Panc1 (cell line): ENCODE measurements around the gene HSPB7. TPM values are rescaled to one million over a fixed set of nuclear protein-coding genes. Genes with fewer than 3 reads are reported as not detected.
A peak's percentile ranks its signal among the peaks of the same experiment; 100 is the strongest.
"Not testable (repeated sequence)": the region's sequence is repeated elsewhere in the genome, so short reads cannot be mapped to it uniquely, and the experiment has no call there.

Experiments used
- ATAC-seq: fragments of 200-7000 bp; cut with Tn5 transposase; 2 replicates; pipeline ENCODE4 v1.9.1; 2020; ENCODE audit warnings: mild to moderate bottlenecking, moderate library complexity
- BruUV-seq: library from RNA; stranded (reverse); fragments of 400-500 nt; replicated peaks from 2 replicates; lab custom pipeline; 2021; lab: Mats Ljungman, UMichigan
- CTCF ChIA-PET: fragments of 300-600 bp; sonication (Branson Sonifier 250); formaldehyde crosslinking; loops from one replicate; lab custom pipeline; 2022; ENCODE audit warnings: antibody characterized with exemption; lab: Charles Lee
- POLR2A ChIA-PET: fragments of 300-600 bp; sonication (Branson Sonifier 250); formaldehyde crosslinking; loops from one replicate; lab custom pipeline; 2022; ENCODE audit warnings: antibody characterized with exemption; lab: Charles Lee
- DNase-seq: peaks from one replicate; pipeline ENCODE4 v3.0.0-alpha.2; 2010; ENCODE audit warnings: low read depth, low spot score
- H3K27ac ChIP-seq: 2 replicates; pipeline ENCODE4 v1.5.1; 2011; ENCODE audit warnings: mild to moderate bottlenecking, low read length, inconsistent platforms
- H3K27me3 ChIP-seq: fragments of 200-500 bp; sonication (Bioruptor generic); 2 replicates; pipeline ENCODE4 v1.6.0; 2014; ENCODE audit warnings: low read length, inconsistent platforms; ENCODE audit not compliant: control insufficient read depth, insufficient read depth
- H3K36me3 ChIP-seq: fragments of 200-500 bp; sonication (Bioruptor generic); 2 replicates; pipeline ENCODE4 v1.5.1; 2014; ENCODE audit warnings: inconsistent platforms, mild to moderate bottlenecking, low read length, moderate library complexity; ENCODE audit not compliant: control insufficient read depth, insufficient read depth
- H3K4me1 ChIP-seq: 2 replicates; pipeline ENCODE4 v1.5.1; 2011; ENCODE audit warnings: inconsistent platforms, mild to moderate bottlenecking, low read length, moderate library complexity; ENCODE audit not compliant: control insufficient read depth, insufficient read depth
- H3K4me3 ChIP-seq, 2 experiments: 2 replicates each; pipeline ENCODE4 v1.5.1; 2011 to 2012; ENCODE audit warnings: low read depth in 2 of 2, low read length in 2 of 2, mild to moderate bottlenecking in 2 of 2, inconsistent platforms in 1 of 2, moderate library complexity in 1 of 2
- H3K9me3 ChIP-seq: fragments of 200-500 bp; sonication (Bioruptor generic); 2 replicates; pipeline ENCODE4 v1.5.1; 2014; ENCODE audit warnings: low read depth, mild to moderate bottlenecking, inconsistent platforms, low read length, moderate library complexity; ENCODE audit not compliant: control insufficient read depth, insufficient read depth
- SIN3A ChIP-seq: IDR thresholded peaks from 2 replicates; pipeline ENCODE4 v1.6.1; 2012; ENCODE audit warnings: low read depth, mild to moderate bottlenecking, low read length, moderate library complexity, borderline replicate concordance; ENCODE audit not compliant: insufficient read depth
- in situ Hi-C: cut with HindIII; loops from 2 replicates; pipeline ENCODE4 v1.10.0; 2016; ENCODE audit warnings: low sequenced_read_pairs, low pct_unique_long_range_greater_than_20kb
- intact Hi-C: fragments of 100-400 bp; cut with micrococcal nuclease; formaldehyde crosslinking; loops from one replicate; pipeline ENCODE4 v1.10.0; 2022; ENCODE audit not compliant: unreplicated experiment
- total RNA-seq: library from RNA; stranded (reverse); gene quantifications from one replicate; pipeline ENCODE4 v1.2.1, GENCODE V29; 2021; ENCODE audit not compliant: unreplicated experiment

HSPB7 gene
- total RNA-seq, 1 experiment from 2014 or later = 0.10 TPM

DNA sequence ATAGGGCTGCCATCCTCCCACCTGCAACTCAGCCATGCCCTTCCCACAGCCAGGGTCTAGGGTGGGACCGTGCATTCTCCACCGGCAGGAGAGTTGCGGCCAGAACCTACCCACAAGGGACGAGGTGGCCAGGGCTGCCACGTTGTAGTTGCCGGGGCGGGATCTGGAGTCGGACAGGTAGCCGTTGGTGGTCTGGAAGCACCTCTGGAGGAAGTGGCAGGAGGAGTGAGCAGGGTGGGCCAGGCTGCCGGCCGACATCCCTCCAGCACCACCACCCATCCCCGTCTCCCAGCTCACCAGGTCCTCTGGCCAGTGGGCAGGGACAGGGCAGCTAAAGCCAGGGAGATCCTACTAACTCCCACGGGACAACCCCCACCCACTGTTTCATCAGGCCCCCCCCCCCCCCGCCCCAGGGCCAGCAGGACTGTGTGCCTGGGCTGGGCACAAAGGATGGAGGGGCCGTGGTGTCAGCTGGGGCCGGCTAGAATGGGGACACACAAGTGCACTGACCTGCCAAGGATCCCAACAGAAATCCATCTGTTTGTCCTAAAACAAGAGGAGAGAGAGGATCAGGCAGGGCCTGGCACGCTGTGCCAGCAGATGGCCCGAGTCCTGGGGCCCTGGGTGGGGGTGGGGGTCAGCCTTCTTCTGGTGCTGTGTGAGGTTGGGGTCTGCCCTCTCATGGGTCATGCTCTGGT is 44.3 kb upstream of the HSPB7 start:
- ATAC-seq, H3K27ac ChIP-seq, H3K9me3 ChIP-seq, H3K4me1 ChIP-seq, DNase-seq, H3K27me3 ChIP-seq, in situ Hi-C loops, BruUV-seq, CTCF ChIA-PET, intact Hi-C loops, POLR2A ChIA-PET, H3K4me3 ChIP-seq, H3K36me3 ChIP-seq: not testable (repeated sequence)

DNA sequence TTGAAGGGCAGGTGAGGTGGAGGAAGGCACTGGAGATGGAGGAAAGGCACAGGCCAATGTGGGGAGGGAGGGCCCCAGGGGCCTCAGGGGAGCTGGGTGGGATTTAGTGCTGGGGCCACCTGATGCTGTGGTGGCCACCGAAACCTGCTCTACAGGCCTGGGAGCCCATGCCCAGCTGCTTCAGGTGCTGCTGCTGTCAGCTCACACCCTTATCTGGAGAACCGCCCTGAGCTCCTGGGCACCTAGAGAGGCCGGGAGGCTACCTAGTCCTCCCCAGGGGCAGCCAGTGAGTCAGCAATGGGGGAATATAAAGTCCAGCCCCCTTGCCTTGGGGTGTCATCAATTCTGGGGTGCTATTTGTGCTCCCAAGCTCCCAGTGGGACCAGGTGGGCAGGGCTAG is 43.4 kb upstream of the HSPB7 start:
- no peaks in the 10 kb centered on the region for H3K4me1 ChIP-seq
- POLR2A ChIA-PET = no interaction called here
- in situ Hi-C loops = no loop called here
- H3K36me3 ChIP-seq = no peaks in the 10 kb centered on the region
- CTCF ChIA-PET = no interaction called here
- ATAC-seq (no peak), DNase-seq (no peak)
- TF ChIP-seq SIN3A = no peak
- H3K9me3 ChIP-seq = no peaks in the 10 kb centered on the region
- no TSS peak for BruUV-seq
- no peak overlapping the region for H3K27ac ChIP-seq
- no peaks in the 10 kb centered on the region for H3K27me3 ChIP-seq
- intact Hi-C loops = no loop called here
- no peak overlapping the region for H3K4me3 ChIP-seq

DNA sequence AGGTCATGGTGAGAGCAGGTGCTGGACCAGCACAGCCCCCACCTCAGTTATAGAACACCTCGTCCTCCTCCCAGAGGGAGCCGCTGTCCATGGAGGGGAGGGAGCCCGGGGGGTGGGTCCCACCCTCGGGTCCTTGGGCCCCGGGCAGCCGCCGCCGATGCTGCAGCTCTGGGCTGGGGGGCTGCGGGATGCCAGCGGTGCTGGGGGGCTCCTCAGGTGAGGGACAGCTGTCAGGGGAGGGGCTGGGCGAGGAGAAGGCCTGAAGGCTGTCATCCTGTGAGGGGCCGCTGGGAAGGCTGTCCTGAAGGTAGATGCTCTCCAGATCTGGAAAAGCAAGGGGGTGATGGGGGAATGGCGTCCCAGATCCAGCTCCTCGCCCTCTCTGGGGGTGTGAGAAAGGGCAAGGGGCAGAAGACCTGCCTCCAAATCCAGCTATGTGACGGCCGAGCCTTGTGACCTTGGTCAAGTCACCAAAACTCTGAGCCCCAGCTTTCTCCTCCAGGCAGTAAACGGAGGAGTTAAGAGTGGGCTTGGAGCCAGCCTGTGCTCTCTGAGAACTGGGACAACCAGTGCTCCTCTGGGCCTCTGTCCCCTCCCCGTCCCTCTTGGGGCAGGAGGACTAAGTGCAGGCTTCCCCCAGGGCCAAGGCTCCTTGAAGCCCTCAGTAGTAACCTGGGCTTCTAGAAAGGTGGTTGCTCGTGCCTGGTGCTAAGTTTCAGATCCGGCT is 40.7 kb upstream of the HSPB7 start:
- ATAC-seq = peak; percentile 33; the same call in 1 of the 2 replicates
- H3K27me3 ChIP-seq, H3K27ac ChIP-seq, H3K36me3 ChIP-seq, BruUV-seq, in situ Hi-C loops, H3K4me1 ChIP-seq, H3K9me3 ChIP-seq, H3K4me3 ChIP-seq, intact Hi-C loops, DNase-seq, POLR2A ChIA-PET: not testable (repeated sequence)
- CTCF ChIA-PET = interaction anchor here (0.6 kb wide), 1 partner anchor 17 kb away, joined by 5 read pairs; no protein-coding TSS in a partner anchor

DNA sequence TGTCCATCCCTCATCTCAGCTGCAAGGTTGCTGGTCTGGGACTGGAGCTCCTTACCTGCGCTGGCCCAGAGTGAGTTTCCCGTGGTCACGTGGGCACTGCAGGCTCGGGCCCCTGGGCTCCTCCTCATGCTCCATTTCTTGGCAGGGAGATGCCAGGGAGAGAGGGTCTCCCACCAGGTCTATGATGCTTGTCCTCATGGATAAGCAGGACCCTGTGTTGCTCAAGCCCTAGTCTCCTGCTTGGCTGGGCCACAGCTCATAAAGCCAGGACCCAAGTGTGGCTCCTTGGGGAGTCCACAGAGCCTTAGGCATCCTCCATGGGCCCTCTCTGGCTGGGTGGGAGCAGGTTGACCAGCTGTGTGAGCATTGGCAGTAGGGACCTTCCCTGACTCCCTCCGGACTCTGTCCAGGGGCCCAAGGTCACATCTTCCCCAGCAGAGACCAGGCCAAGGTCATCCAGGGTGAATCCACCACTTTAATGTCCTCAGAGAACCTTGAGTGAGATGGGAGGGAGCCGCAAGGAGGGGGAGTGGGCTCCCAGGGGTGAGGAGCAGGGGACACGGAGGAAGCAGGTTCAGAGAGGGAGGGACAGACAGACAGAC is 39.6 kb upstream of the HSPB7 start:
- BruUV-seq, H3K4me1 ChIP-seq, POLR2A ChIA-PET, in situ Hi-C loops, H3K27ac ChIP-seq, H3K4me3 ChIP-seq, H3K36me3 ChIP-seq, H3K27me3 ChIP-seq, H3K9me3 ChIP-seq, DNase-seq: not testable (repeated sequence)
- CTCF ChIA-PET = interaction anchor here (0.6 kb wide), 1 partner anchor 99 kb away, joined by 3 read pairs; no protein-coding TSS in a partner anchor
- 0 out of 2 replicates have a peak, but pooled peaks have one; percentile 6 for ATAC-seq
- intact Hi-C loops = loop anchor here (2.0 kb wide), 2 partner anchors 25 to 49 kb away; no protein-coding TSS in a partner anchor

DNA sequence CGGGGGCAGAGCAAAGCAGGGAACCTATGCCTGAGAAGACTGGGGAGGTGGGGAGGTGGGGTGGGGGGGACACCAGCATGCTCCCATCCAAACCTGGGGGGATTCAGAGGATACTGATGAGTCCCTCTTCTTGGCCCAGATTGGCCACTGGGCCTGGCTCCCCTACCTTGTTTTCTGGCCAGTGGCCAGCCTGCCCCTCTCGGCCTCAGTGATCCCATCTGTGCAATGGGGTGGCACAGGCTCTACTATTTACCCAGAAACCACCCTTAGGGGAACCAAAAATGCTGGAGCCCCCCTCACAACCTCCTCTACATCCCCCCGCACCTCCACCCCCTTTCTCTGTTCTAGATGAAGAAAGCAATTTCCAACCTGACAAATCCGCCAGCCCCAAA is 38.7 kb upstream of the HSPB7 start:
- DNase-seq, BruUV-seq, H3K36me3 ChIP-seq, in situ Hi-C loops, POLR2A ChIA-PET, H3K4me1 ChIP-seq, H3K4me3 ChIP-seq, H3K9me3 ChIP-seq, H3K27me3 ChIP-seq, H3K27ac ChIP-seq, ATAC-seq: not testable (repeated sequence)
- intact Hi-C loops = loop anchor here (2.0 kb wide), 2 partner anchors 24 to 48 kb away; no protein-coding TSS in a partner anchor
- CTCF ChIA-PET = interaction anchor here (0.6 to 0.9 kb wide), 3 partner anchors 98 to 261 kb away, joined by 3 to 4 read pairs (median 3); no protein-coding TSS in a partner anchor
